ENCODE results near the gene SULT1A1. TPM values are rescaled to one million over a fixed set of nuclear protein-coding genes. Genes with fewer than 3 reads are reported as not detected.
A peak's percentile ranks its signal among the peaks of the same experiment; 100 is the strongest.
"Not testable (repeated sequence)": the region's sequence is repeated elsewhere in the genome, so short reads cannot be mapped to it uniquely, and the experiment has no call there.

SULT1A1 gene
- total RNA-seq, 2 donors from 2014 or later = 26.7 to 35.6 TPM

GRCh38 chr16:28572696-28573510 is 36.9 kb downstream of the SULT1A1 start:
- H3K27me3 ChIP-seq = no peaks in the 10 kb centered on the region
- no peaks in the 10 kb centered on the region for H3K36me3 ChIP-seq (replicated peaks in 1 of 2; ENCODE audit: insufficient read depth in 1 of 2, low read depth in 2 of 2)
- H3K27ac ChIP-seq = no peak overlapping the region
- 70 to 71% methylated on average over 15 of the region's 15 CpGs for WGBS, 2 donors
- DNase-seq (peak in 1 of 4 donors; percentile 7), ATAC-seq (no peak)
- H3K4me1 ChIP-seq = no peaks in the 10 kb centered on the region
- no peak overlapping the region for H3K4me3 ChIP-seq
- no peaks in the 10 kb centered on the region for H3K9me3 ChIP-seq
- TF ChIP-seq POLR2A (IDR thresholded peaks at IDR 0.05) (no peak), CTCF (IDR thresholded peaks at IDR 0.05) (no peak)
- intact Hi-C loops (cut with DNase I) = no loop called here

GRCh38 chr16:28569968-28570752 is 39.7 kb downstream of the SULT1A1 start:
- Histone ChIP-seq H3K4me1 (no peaks in the 10 kb centered on the region), H3K36me3 (replicated peaks in 1 of 2; ENCODE audit: insufficient read depth in 1 of 2, low read depth in 2 of 2) (no peaks in the 10 kb centered on the region), H3K27me3 (no peaks in the 10 kb centered on the region), H3K9me3 (no peaks in the 10 kb centered on the region), H3K27ac (no peak overlapping the region), H3K4me3 (no peak overlapping the region)
- ATAC-seq = no peak
- TF ChIP-seq CTCF (IDR thresholded peaks at IDR 0.05) (no peak), POLR2A (IDR thresholded peaks at IDR 0.05) (no peak)
- intact Hi-C loops (cut with DNase I) = no loop called here
- no peak for DNase-seq
- WGBS, 2 donors = 93 to 98% methylated on average over 4 of the region's 4 CpGs

- intact Hi-C loops (cut with DNase I) = no loop called here
- TF ChIP-seq POLR2A (IDR thresholded peaks at IDR 0.05) = no peak
- TF ChIP-seq CTCF (IDR thresholded peaks at IDR 0.05) = no peak
- no peak overlapping the region for H3K4me3 ChIP-seq
- no peak for ATAC-seq
- H3K9me3 ChIP-seq = no peaks in the 10 kb centered on the region
- H3K27me3 ChIP-seq = no peaks in the 10 kb centered on the region
- no peak for DNase-seq
- WGBS, 2 donors = 88 to 96% methylated on average over 5 of the region's 5 CpGs
- no peak overlapping the region for H3K27ac ChIP-seq
- H3K4me1 ChIP-seq = no peaks in the 10 kb centered on the region
- H3K36me3 ChIP-seq (replicated peaks in 1 of 2; ENCODE audit: insufficient read depth in 1 of 2, low read depth in 2 of 2) = no peaks in the 10 kb centered on the region
Observed at GRCh38 chr16:28569021-28569420, 40.8 kb downstream of the SULT1A1 start.

GRCh38 chr16:28567292-28567691 is 42.6 kb downstream of the SULT1A1 start:
- WGBS, 2 donors = 91 to 97% methylated on average over 2 of the region's 2 CpGs
- Histone ChIP-seq H3K4me1 (no peaks in the 10 kb centered on the region), H3K36me3 (replicated peaks in 1 of 2; ENCODE audit: insufficient read depth in 1 of 2, low read depth in 2 of 2) (no peaks in the 10 kb centered on the region), H3K27ac (no peak overlapping the region), H3K9me3 (no peaks in the 10 kb centered on the region), H3K4me3 (no peak overlapping the region), H3K27me3 (no peaks in the 10 kb centered on the region)
- DNase-seq (no peak), ATAC-seq (no peak)
- no peak for TF ChIP-seq CTCF (IDR thresholded peaks at IDR 0.05)
- TF ChIP-seq POLR2A (IDR thresholded peaks at IDR 0.05) = no peak
- intact Hi-C loops (cut with DNase I) = no loop called here

GRCh38 chr16:28566233-28566925 is 43.5 kb downstream of the SULT1A1 start:
- DNase-seq; H3K9me3 ChIP-seq; H3K4me3 ChIP-seq; H3K27me3 ChIP-seq; H3K27ac ChIP-seq; H3K4me1 ChIP-seq; intact Hi-C loops (cut with DNase I); H3K36me3 ChIP-seq (replicated peaks in 1 of 2; ENCODE audit: insufficient read depth in 1 of 2, low read depth in 2 of 2); ATAC-seq: not testable (repeated sequence)
- 92 to 100% methylated on average over 3 to 4 of the region's 4 CpGs for WGBS, 2 donors
